NCI-H1436 treated with DMSO at 0.1 percent for 48 hours (cell line): ENCODE measurements around the gene SHROOM3.

Source experiments
- DNase-seq: peaks from one replicate; lab custom pipeline; 2025; lab: John Stamatoyannopoulos, UW

The SHROOM3 gene

DNA sequence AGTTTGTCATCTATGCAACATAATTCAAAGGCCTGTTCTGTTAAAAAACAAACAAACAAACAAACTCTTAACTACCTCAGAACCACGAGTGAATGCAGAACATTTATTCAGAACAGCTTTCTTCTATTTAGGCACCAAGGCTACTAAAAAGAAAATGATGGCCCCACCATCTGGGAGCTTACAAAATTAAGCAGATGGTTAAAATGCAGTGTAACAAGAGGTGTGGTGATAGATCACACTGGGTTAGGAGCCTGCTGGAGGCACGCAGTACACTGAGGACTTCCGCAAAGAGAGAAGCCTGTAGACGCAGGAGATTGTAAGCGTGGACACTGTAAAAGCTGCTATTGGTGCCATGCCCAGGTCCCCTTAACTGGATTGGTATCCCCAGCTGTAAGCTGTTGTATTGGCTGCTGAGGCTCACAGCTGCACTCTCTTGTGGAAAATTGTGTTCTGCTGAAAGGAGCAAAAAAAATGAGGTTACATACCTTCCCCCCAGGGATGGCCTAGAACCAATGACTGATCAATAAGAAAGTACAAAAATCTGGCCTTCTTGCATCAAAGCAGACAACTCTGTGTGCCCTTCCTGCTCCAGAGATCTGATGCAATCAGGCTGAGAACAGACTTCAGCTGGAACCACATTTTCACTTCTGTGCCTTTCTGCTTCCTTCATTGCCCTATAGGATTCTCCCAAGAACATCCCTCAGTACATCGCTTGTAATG is 60.0 kb downstream of the SHROOM3 start:
- no peak for DNase-seq

DNA sequence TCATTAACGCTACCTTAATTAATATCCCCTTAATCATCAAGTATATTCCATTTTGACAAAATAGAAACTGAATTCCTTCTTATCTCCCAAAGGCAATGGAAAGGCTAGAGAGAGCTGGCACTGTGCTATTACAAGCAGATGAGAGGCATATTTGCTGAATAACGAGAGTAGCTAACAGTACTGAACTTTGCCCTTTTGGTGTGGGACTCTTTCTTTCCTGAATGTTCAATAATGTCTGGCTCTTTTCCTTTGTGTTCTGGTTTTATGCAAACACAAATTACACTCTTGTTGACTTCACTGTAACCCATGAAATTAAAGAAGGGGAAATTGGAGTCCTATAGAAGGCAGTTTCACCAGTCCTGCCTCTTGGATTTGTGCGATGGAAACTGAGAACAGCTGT is 63.5 kb downstream of the SHROOM3 start:
- no peak for DNase-seq

DNA sequence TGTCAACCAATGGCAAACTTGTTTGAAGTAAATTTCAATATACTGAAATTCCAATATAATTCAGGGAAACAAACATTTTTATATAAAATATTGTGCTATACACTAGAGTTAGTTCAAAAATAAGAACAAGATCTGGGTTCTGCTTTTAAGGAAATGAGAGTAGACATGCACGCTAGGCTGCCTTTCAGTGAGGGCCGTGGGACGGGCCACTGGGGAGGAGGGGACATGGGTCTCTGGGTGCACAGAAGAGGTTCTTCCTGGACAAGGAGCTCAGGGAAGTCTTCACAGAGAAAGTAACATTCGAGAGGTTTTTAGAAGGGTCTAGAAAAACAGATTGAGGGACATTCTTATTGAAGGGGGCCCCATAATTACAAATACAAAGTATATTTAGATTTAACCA is 64.4 kb downstream of the SHROOM3 start:
- DNase-seq: no peak

DNA sequence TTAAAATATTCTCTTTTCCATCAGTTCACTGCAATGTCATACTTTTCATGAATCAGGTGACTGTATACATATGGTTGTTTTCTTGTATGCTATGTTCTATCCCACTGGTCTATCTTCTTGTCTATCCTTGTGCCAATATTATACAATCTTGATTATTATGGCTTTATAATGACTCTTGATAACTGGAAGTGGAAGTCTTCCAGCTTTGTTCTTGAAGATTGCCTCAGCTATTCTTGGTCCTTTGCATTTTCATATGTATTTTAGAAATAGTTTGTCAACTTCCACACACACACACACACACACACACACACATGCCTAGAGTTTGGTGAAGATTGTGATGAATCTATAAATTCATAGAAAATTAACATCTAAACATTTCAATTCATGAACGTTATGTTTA is 67.9 kb downstream of the SHROOM3 start:
- DNase-seq: no peak

DNA sequence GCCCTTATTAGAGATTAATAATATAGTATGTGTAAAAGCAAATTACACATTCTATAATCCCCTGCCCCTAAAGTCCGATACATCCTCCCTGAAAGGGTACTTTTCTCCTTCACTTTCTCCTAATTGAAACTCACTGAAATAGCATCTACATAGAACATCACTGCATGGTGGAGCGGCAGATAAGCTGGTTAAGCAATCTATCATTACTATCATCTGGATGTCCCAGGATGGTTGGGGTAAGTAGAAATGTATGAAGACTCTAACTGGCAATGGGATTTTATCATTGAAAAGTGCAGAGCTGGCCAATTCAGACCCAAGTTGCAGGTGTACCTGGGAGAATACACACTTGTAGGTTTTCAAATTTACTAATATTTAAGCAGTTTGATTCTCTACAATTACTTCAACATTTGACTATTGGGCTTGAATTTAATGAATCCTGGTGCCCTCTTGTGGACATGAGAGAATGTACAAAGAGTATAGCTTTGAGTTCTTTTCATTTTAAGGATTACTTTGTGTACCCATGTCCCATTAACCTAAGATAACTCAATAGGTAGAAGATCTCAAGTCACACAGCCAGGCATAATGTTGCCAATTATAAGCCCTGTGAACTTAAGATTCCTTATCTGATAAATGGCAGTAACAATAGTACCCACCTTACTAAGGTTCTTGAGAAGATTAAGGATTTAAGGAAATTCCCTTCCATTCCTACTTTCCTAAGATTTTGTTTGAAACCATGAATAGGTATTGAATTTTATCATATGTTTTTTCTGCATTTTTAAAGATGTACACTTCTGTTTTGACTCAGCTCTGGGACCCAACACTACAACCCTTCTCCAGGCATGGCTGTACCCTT is 69.8 kb downstream of the SHROOM3 start:
- DNase-seq: no peak

DNA sequence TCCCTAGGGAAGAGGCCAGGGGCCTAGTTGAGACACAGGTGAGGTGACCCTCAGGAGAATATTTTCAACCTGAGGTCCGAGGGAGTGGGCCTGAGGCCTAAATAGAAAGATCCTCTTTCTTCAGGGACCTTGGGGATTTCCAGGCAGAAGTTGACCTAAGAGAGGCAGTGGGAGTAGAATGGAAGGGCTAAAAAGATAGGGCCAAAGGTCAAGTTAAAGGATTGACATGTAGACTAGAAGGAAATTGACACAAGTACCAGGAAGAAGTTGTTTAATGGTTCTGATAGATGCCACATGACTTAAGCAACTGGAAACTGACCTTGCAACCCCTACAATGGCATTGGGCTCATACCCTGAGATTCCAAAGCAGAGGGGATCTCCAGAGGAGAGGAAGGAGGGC is 76.9 kb downstream of the SHROOM3 start:
- DNase-seq: no peak

DNA sequence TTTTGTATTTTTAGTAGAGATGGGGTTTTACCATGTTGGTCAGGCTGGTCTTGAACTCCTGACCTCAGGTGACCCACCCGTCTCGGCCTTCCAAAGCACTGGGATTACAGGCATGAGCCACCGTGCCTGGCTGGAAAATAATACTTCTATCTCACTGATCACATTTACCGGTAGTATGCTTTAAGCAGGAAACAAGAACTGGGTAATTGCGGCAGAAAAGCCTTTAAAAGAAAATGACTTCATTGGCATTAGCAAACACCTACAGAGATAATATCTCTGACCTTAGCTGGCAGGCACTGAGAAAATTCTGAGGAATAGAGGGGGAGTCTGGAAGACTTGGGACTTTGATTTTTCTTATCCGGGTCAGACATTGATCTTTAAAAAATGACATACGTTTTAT is 78.5 kb downstream of the SHROOM3 start:
- DNase-seq: no peak

DNA sequence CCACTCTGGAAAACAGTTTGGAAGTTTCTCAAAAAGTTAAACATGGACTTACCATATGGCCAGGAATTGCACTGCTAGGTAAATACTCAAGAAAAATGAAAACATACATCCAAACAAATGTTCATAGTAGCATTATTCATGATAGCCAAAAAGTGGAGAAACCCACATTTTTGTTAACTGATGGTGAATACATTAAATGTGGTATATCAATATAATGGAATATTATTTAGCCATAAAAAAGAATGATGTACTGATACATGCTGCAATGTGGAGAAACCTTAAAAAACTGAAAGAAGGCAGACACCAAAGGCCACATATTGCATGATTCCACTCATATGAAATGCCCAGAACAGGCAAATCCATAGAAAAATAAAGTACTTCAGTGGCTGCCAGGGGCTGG is 79.1 kb downstream of the SHROOM3 start:
- DNase-seq: no peak

DNA sequence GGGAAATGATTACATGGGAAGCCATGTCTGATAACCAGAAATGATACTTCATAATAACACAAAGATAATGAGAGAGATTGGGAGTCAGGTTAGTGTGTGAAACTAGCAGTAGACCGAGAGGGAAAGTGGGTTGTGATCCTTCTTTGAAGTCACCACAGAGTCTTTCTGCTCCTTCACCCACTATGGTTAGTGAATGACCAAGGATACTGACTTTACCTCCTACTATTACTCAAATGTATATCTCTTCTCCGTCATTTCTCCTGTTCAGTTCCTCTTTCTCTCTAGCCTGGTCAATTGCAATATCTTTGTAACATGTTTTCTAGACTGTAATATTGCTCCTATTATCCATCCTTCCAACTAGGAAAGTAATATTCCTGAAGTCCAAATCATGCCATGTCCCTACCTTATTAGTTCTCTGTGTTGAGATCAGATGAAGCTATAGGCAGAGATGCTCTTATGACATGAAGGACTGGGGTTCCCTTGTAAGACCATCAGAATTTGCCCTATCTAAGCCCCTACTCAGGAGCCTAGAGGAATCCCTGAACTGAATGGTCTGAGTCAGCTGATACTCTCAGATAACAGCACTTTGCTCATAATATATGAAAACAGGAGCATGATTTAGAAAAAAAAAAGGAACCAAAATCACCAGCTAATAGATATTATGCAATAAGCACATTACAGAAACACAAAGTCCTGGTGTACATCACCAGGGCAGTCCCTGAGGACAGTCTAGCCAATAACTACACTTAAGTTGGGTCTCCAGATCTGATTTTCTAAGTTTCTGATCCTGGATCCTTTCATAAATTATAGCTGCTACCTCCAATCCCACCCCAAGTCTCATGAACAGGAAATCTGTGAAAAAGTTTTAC is 81.2 kb downstream of the SHROOM3 start:
- DNase-seq: no peak

DNA sequence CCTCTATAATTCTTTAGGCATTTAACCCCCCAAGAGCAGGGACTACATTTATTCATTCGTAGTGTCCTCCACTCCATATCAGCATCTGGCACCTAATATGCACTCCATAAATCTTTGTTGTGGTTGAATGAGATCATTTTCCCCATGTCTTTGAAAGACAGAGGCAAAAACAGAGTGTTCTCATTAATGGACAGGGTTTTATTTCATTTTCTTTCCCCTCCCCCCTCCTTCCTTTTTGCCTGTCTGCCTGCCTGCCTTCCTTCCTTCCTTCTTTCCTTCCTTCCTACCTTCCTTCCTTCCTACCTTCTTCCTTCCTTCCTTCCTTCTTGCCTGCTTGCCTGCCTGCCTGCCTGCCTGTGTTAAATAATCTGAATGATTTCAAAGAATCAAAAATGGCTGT is 83.2 kb downstream of the SHROOM3 start:
- DNase-seq: no peak

DNA sequence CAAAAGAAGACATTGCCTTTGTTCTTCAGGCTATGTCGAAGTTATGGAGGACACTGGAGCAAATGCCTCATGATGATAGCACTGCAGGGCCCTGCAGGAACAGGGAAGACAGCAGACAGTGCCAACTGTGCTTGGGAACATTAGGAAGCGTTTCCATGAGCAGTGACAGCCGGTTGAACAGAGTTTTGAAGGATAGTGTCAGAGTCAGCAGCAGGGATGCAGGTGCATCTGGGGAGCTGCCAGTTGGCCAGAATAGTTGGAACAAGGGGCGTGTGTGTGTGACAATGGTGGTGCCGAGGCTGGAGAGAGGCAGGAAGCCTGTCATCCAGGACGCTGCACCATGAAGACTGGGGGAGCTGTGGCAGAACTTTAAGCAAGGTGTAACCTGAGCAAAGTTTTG is 88.6 kb downstream of the SHROOM3 start:
- no peak for DNase-seq

DNA sequence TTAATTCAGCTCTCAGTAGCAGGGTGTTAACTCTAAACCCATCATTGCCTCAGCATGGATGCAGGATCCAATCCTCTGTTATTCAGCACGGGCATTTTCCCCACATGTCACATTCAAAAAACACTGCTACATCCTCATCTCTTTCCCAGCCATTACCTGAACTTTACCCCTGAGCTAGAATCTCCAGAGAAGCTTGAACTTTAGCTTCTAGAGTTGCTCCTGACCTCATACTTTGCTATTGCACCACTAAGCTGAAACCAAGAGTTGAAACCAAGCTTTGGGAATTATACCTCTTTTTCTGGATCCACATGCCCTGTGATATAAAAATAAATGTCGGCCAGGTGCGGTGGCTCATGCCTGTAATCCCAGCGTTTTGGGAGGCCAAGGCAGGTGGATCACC is 90.7 kb downstream of the SHROOM3 start:
- DNase-seq: no peak

DNA sequence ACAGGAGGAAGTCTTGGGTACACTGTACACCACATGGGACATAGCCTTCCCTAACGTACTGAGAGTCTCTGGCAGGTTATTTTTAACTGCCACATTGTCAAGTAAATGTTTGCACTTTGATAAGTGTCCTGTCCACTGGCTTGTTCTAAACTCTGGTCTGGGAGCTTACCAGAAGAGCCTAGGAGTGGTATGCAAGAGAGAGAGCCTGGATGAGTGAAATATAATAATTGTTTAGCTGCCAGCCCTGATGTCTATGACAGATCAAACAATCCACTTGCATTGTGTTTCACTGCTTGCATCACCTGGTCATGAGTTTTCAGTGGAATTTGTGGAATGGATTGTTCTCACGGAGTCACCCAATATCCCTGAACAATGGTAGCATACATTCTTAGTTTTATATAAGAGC is 91.6 kb downstream of the SHROOM3 start:
- DNase-seq: no peak

DNA sequence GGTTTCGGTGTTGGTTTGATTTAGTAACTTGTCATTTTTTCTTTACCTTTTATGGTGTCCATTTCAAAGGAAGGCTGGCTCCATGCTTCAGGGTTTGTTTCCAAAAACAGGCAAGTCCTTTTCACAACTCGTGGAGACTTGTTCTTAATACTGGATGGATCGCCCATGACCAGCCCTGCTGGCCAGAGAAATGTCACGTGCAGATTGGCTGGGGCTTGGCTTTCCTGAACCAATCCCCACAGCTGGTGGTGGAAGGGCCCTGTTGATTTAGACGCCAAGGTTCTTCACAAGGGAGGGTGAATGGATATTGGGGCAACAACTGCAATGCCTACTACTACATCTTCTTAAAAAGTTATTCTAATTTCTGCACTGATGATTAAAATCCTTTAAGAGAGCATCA is 92.6 kb downstream of the SHROOM3 start:
- no peak for DNase-seq

DNA sequence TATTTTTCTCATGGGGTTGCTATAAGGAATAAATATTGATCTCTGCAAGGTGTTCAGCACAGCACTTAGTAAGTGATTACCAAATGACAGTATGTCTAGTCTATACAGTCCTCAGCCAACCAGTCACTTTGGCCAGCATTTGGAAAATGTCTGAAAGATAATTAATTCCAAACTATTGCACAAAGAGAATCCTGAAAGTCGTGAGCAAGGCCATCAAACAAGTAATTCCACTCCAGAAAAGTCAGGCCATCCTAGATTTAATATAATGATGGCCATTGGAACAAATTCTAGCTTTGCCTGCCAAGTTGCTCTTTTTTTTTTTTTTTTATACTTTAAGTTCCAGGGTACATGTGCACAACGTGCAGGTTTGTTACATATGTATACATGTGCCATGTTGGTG is 96.6 kb downstream of the SHROOM3 start:
- DNase-seq: no peak

DNA sequence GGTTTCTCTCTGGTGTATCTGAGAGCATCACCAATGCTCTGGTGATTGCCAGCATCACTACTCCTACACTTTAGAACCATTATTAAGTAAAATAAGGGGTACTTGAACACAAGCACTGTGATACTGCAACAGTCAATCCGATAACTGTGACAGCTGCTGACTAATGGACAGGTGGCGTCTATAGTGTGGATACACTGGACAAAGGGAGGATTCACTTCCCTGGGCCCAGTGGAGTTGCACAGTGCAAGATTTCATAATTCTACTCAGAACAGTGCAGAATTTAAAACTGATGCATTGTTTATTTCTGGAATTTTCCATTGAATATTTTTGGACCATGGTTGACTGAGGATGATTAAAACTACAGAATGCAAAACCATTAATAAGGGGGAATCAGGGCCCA is 97.8 kb downstream of the SHROOM3 start:
- DNase-seq: no peak

DNA sequence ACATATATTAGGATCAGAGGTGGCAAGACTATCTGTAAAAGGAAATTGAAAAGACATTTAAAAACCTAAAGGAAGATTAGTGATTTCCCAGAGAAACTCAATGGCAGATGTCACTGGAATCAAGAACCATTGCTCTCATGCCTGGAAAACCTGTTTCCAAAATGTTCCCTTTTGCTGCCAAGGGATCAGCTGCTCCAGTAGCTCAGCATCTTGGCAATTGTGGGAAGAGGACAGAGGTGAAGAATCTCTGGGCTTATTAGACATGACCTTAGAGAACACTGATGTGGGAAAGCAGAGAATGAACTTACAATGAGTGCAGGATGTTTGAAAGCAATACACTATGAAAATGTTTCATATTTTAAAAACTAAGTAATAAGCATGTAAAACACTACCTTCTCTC is 98.3 kb downstream of the SHROOM3 start:
- no peak for DNase-seq

DNA sequence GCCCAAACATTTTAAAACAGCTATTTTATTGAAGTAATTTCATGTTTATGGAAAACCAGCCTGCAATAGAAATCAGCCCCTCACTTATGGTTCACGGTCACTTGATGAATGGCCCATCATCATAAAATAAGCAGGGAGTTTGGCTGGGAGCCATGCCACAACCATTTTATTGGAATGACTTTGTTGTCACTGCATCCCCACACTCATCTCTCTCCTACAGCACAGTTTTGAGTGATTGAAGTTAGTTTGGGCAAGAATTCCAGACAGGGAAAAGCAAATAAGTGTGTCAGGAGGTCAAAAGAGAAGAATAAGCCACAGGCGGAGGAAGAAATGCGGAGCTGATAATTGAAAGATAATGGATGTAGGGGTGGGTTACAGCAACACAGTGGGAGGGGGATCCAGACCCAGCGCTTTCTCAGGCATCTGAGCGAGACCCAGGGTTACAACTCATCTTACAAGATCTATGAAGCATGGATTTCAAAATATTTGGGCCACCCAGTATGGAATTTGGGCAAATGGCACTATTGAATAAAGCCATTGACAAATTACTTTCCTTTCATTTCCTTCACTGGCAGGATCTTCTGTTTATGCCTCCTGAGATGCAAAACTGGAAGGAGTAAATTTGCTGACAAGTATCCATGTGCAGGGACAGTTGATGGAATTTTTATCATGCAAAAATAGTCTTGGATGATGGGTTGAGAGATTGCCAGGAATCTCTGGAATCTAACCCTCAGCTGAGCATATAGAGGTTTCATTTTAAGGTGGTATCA is 100.8 kb downstream of the SHROOM3 start:
- no peak for DNase-seq

DNA sequence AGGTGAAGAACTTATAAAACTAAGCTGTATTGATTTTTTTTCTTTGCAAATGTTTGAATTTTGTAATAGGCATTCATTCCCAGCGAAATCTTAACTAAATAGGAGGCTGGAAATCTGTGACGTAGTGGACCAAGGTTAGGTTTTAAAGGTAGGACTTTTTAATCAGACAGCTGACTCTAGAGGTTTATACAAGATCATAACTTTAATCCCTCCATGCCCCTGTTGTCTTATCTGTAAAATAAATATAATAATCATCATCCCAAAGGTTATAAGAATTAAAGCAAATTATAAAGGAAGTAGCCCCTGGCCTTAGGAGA is 101.3 kb downstream of the SHROOM3 start:
- DNase-seq: no peak

DNA sequence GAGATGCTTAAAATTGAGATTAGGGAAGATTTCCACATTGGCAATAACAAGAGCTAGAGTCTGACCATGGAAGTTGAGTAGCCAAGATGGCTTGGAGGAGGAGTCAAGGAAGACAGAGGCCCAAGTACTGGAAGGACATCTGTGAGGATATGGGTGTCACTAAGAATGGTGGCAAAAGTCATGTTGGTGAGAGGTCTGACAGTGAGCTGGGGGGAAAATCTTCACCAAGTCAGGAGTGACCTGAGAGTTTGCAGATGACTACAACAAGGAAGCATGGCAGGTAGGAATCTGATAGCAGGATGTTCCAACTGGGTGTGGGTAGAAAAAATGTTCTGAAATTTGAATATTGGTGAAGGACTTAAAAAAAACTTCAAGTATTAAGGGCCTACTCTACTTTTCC is 103.3 kb downstream of the SHROOM3 start:
- DNase-seq: no peak

DNA sequence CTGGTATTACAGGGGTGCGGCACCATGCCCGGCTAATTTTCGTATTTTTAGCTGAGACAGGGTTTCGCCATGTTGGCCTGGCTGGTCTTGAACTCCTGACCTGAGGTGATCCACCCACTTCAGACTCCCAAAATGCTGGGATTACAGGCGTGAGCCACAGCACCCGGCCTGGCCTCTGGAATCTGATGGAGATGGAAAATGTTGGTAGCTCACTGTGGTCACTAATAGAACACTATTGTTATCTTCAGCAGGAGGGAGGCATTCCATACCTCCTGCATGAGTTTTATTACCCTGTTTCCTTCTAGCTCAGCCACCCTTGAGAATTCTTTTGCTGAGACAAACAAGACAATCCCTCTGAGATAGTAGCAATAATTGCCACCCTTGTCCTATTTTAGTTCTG is 105.0 kb downstream of the SHROOM3 start:
- no peak for DNase-seq

DNA sequence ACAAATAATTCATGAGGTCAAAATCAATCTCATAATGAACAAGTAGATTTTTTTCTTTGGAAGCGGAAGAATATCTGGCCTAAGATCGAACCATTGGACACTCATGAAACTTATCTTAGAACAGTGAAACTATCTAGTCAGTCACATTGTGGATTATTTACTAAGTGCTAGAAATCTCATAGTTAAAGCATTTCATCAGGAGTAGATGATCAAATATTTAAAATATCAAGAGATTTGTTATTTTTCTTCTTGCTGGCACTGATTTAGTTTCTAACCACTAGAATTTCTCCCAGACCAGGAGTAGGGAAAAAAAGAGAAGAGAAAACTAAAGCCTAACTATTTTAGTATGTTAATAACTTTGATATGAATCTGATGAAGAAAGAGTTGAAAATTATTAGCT is 105.5 kb downstream of the SHROOM3 start:
- no peak for DNase-seq
